ENCODE data around the gene SH3BP4.

Gene SH3BP4

GRCh38 chr2:234951664-234952269, at the start of gene SH3BP4:
Gene SH3BP4, plus strand, starts transcription at chr2:234952017. Its CDS starts 82,986 bp downstream, at chr2:235035003.
- DNase-seq (ENCODE audit: low read depth, low spot score): peak; percentile 94

- no peak for DNase-seq (ENCODE audit: low read depth, low spot score)
Observed at GRCh38 chr2:234904785-234905184, 47.0 kb upstream of the SH3BP4 start.

GRCh38 chr2:234905547-234906265, 46.1 kb upstream of the SH3BP4 start:
- peak; percentile 86 for DNase-seq (ENCODE audit: low read depth, low spot score)

- no peak for DNase-seq (ENCODE audit: low read depth, low spot score)
Observed at GRCh38 chr2:234910186-234910679, 41.6 kb upstream of the SH3BP4 start.

- peak; percentile 80 for DNase-seq (ENCODE audit: low read depth, low spot score)
Observed at GRCh38 chr2:234911271-234911670, 40.5 kb upstream of the SH3BP4 start.

- DNase-seq (ENCODE audit: low read depth, low spot score): no peak
Observed at GRCh38 chr2:234912437-234912836, 39.4 kb upstream of the SH3BP4 start.

- peak; percentile 23 for DNase-seq (ENCODE audit: low read depth, low spot score)
Observed at GRCh38 chr2:234913208-234913626, 38.6 kb upstream of the SH3BP4 start.

GRCh38 chr2:234914371-234915154, 37.3 kb upstream of the SH3BP4 start:
- no peak for DNase-seq (ENCODE audit: low read depth, low spot score)

- DNase-seq (ENCODE audit: low read depth, low spot score): no peak
Observed at GRCh38 chr2:234916674-234917073, 35.1 kb upstream of the SH3BP4 start.

GRCh38 chr2:234917211-234917975, 34.4 kb upstream of the SH3BP4 start:
- DNase-seq (ENCODE audit: low read depth, low spot score): peak; percentile 20

GRCh38 chr2:234919711-234920110, 32.1 kb upstream of the SH3BP4 start:
- DNase-seq (ENCODE audit: low read depth, low spot score): peak; percentile 58

GRCh38 chr2:234920836-234921235, 31.0 kb upstream of the SH3BP4 start:
- no peak for DNase-seq (ENCODE audit: low read depth, low spot score)

GRCh38 chr2:234929002-234929401, 22.8 kb upstream of the SH3BP4 start:
- DNase-seq (ENCODE audit: low read depth, low spot score): no peak

- no peak for DNase-seq (ENCODE audit: low read depth, low spot score)
Observed at GRCh38 chr2:234930397-234930796, 21.4 kb upstream of the SH3BP4 start.

GRCh38 chr2:234931371-234931770, 20.4 kb upstream of the SH3BP4 start:
- no peak for DNase-seq (ENCODE audit: low read depth, low spot score)

GRCh38 chr2:234932591-234933168, 19.1 kb upstream of the SH3BP4 start:
- no peak for DNase-seq (ENCODE audit: low read depth, low spot score)

GRCh38 chr2:234935311-234935710, 16.5 kb upstream of the SH3BP4 start:
- no peak for DNase-seq (ENCODE audit: low read depth, low spot score)

GRCh38 chr2:234939576-234939975, 12.2 kb upstream of the SH3BP4 start:
- DNase-seq (ENCODE audit: low read depth, low spot score): no peak

- no peak for DNase-seq (ENCODE audit: low read depth, low spot score)
Observed at GRCh38 chr2:234939996-234940395, 11.8 kb upstream of the SH3BP4 start.

- DNase-seq (ENCODE audit: low read depth, low spot score): no peak
Observed at GRCh38 chr2:234940527-234940926, 11.3 kb upstream of the SH3BP4 start.

- no peak for DNase-seq (ENCODE audit: low read depth, low spot score)
Observed at GRCh38 chr2:234945339-234945873, 6.4 kb upstream of the SH3BP4 start.
